GM10248 (cell line): ENCODE data around the gene DNAH6.

Source experiments
- CTCF ChIA-PET: fragments of 300-600 bp; sonication (Branson Sonifier 250); formaldehyde crosslinking; extraction: SDS; loops from one replicate; lab custom pipeline; 2021; ENCODE audit warnings: antibody characterized with exemption; lab: Yijun Ruan, JAX
- POLR2A ChIA-PET: fragments of 350-650 bp; sonication (Branson Sonifier 250); formaldehyde crosslinking; extraction: SDS; loops from one replicate; lab custom pipeline; 2020; ENCODE audit warnings: antibody characterized with exemption; lab: Yijun Ruan, JAX
- DNase-seq: peaks from one replicate; pipeline ENCODE4 v3.0.0; 2012; ENCODE audit errors: extremely low spot score
- CTCF ChIP-seq: IDR thresholded peaks from 2 replicates; pipeline ENCODE4 v1.5.1; 2012; ENCODE audit warnings: mild to moderate bottlenecking, low read depth; ENCODE audit errors: extremely low read depth, missing control alignments, control extremely low read depth

The DNAH6 gene

GRCh38 chr2:84846741-84847142 lies 330.4 kb downstream of the DNAH6 start:
- no peak for DNase-seq
- ChIA-PET POLR2A (no interaction called here), CTCF (interaction anchor here (1.0 to 1.8 kb wide), 3 partner anchors 9 to 79 kb away, joined by 3 to 5 read pairs (median 4); no protein-coding TSS in a partner anchor)
- no peak for TF ChIP-seq CTCF

GRCh38 chr2:84847326-84848050 lies 331.2 kb downstream of the DNAH6 start:
- ChIA-PET CTCF (no interaction called here), POLR2A (no interaction called here)
- DNase-seq: no peak
- TF ChIP-seq CTCF: no peak

- TF ChIP-seq CTCF: no peak
- CTCF ChIA-PET: interaction anchor here (1.1 to 1.9 kb wide), 7 partner anchors 11 to 108 kb away, joined by 3 to 6 read pairs (median 3); no protein-coding TSS in a partner anchor
- DNase-seq: no peak
- POLR2A ChIA-PET: no interaction called here
These were observed 333.1 kb downstream of the DNAH6 start for GRCh38 chr2:84849271-84849952.

GRCh38 chr2:84850471-84850870 lies 334.2 kb downstream of the DNAH6 start:
- no peak for TF ChIP-seq CTCF
- CTCF ChIA-PET: interaction anchor here (1.2 to 1.3 kb wide), 3 partner anchors 11 to 109 kb away, joined by 3 to 4 read pairs (median 3); no protein-coding TSS in a partner anchor
- no peak for DNase-seq
- POLR2A ChIA-PET: interaction anchor here (0.6 kb wide), 1 partner anchor 20 kb away, joined by 3 read pairs; no protein-coding TSS in a partner anchor

GRCh38 chr2:84851876-84852275 lies 335.6 kb downstream of the DNAH6 start:
- no peak for TF ChIP-seq CTCF
- POLR2A ChIA-PET: no interaction called here
- CTCF ChIA-PET: interaction anchor here (0.7 kb wide), 1 partner anchor 25 kb away, joined by 3 read pairs; no protein-coding TSS in a partner anchor
- no peak for DNase-seq

- no peak for TF ChIP-seq CTCF
- POLR2A ChIA-PET: no interaction called here
- CTCF ChIA-PET: no interaction called here
- no peak for DNase-seq
These were observed 338.6 kb downstream of the DNAH6 start for GRCh38 chr2:84854850-84855249.
